ENCODE measurements around the gene ZFP1. TPM values are rescaled to one million over a fixed set of nuclear protein-coding genes. Genes with fewer than 3 reads are reported as not detected.

Gene ZFP1
- total and polyA plus RNA-seq, 2 donors (not counting 1 experiment from before 2014, with no cell fraction given) = 9.8 to 14.4 TPM

DNA sequence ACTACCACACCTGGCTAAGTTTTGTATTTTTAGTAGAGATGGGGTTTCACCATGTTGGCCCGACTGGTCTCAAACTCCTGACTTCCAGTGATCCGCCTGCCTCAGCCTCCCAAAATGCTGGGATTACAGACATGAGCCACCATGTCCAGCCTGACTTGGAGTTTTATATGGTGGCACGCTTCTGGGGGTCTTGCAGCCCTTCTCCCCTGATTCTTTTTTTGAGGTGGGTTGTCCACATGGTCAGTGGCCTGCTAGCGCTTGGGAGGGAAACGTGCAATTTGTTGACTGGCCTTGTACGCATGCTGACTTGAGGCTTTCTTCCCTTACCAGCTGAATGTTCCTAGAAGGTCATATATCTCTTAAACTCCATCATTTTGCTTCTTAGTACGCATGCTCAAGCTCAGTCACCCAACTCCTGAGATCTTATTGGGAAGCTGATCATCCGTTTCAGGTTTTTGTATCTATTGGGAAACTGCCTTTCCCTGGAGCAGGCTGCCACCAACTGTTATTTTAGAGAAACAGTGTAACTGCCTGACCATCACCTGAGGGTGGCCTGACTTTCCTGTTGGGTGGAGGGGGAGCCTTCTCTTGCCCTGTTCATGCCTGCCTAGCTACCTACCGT lies 18.1 kb upstream of the ZFP1 start:
- no peak overlapping the region for H3K9ac ChIP-seq (ENCODE audit: insufficient read depth, low read length)
- H3K27ac ChIP-seq (ENCODE audit: insufficient read depth, low read length) = no peak overlapping the region
- no peak overlapping the region for H3K4me2 ChIP-seq (ENCODE audit: extremely low read depth, insufficient read depth, low read length)
- no peaks in the 10 kb centered on the region for H4K20me1 ChIP-seq (ENCODE audit: control insufficient read depth, extremely low read depth, insufficient read depth, low read length)
- H3K36me3 ChIP-seq (ENCODE audit: control insufficient read depth, insufficient read depth, low read length) = no peaks in the 10 kb centered on the region
- H2AFZ ChIP-seq (ENCODE audit: low read length) = no peak overlapping the region
- no peaks in the 10 kb centered on the region for H3K4me1 ChIP-seq (ENCODE audit: control insufficient read depth, extremely low read depth, insufficient read depth, low read length)
- no peak for DNase-seq (ENCODE audit: low read depth in 2 of 2)
- H3K4me3 ChIP-seq (replicated peaks in 1 of 4; ENCODE audit: control extremely low read depth in 1 of 4, insufficient read depth in 1 of 4, low read depth in 3 of 4, low read length in 4 of 4) = no peak overlapping the region
- H3K79me2 ChIP-seq (ENCODE audit: control insufficient read depth, insufficient read depth, low read length) = no peaks in the 10 kb centered on the region
- TF ChIP-seq, protein P1, sequence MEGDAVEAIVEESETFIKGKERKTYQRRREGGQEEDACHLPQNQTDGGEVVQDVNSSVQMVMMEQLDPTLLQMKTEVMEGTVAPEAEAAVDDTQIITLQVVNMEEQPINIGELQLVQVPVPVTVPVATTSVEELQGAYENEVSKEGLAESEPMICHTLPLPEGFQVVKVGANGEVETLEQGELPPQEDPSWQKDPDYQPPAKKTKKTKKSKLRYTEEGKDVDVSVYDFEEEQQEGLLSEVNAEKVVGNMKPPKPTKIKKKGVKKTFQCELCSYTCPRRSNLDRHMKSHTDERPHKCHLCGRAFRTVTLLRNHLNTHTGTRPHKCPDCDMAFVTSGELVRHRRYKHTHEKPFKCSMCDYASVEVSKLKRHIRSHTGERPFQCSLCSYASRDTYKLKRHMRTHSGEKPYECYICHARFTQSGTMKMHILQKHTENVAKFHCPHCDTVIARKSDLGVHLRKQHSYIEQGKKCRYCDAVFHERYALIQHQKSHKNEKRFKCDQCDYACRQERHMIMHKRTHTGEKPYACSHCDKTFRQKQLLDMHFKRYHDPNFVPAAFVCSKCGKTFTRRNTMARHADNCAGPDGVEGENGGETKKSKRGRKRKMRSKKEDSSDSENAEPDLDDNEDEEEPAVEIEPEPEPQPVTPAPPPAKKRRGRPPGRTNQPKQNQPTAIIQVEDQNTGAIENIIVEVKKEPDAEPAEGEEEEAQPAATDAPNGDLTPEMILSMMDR (conservative IDR thresholded peaks at IDR 0.05 in 1 of 2, IDR thresholded peaks at IDR 0.05 in 1 of 2; ENCODE audit: low read depth in 1 of 2, low read length in 2 of 2) = no peak
- no peak for TF ChIP-seq EZH2 (IDR thresholded peaks at IDR 0.05; ENCODE audit: low read length, missing control alignments)
- H3K27me3 ChIP-seq (ENCODE audit: control insufficient read depth, insufficient read depth, low read length) = no peaks in the 10 kb centered on the region
- no peaks in the 10 kb centered on the region for H3K9me3 ChIP-seq (ENCODE audit: control insufficient read depth, insufficient read depth, low read depth, low read length)

- no peaks in the 10 kb centered on the region for H3K27me3 ChIP-seq (ENCODE audit: control insufficient read depth, insufficient read depth, low read length)
Measured at GRCh38 chr16:75131081-75131480, 17.2 kb upstream of the ZFP1 start.

GRCh38 chr16:75138233-75138632 lies 10.1 kb upstream of the ZFP1 start:
- H3K4me1 ChIP-seq (ENCODE audit: control insufficient read depth, extremely low read depth, insufficient read depth, low read length) = no peaks in the 10 kb centered on the region
- TF ChIP-seq, protein P1 (conservative IDR thresholded peaks at IDR 0.05 in 1 of 2, IDR thresholded peaks at IDR 0.05 in 1 of 2; ENCODE audit: low read depth in 1 of 2, low read length in 2 of 2) = no peak
- TF ChIP-seq EZH2 (IDR thresholded peaks at IDR 0.05; ENCODE audit: low read length, missing control alignments) = no peak
- no peak overlapping the region for H3K4me3 ChIP-seq (replicated peaks in 1 of 4; ENCODE audit: control extremely low read depth in 1 of 4, insufficient read depth in 1 of 4, low read depth in 3 of 4, low read length in 4 of 4)
- no peaks in the 10 kb centered on the region for H4K20me1 ChIP-seq (ENCODE audit: control insufficient read depth, extremely low read depth, insufficient read depth, low read length)
- no peaks in the 10 kb centered on the region for H3K9me3 ChIP-seq (ENCODE audit: control insufficient read depth, insufficient read depth, low read depth, low read length)
- H3K27me3 ChIP-seq (ENCODE audit: control insufficient read depth, insufficient read depth, low read length) = no peaks in the 10 kb centered on the region
- no peak overlapping the region for H3K9ac ChIP-seq (ENCODE audit: insufficient read depth, low read length)
- no peaks in the 10 kb centered on the region for H3K36me3 ChIP-seq (ENCODE audit: control insufficient read depth, insufficient read depth, low read length)
- H3K4me2 ChIP-seq (ENCODE audit: extremely low read depth, insufficient read depth, low read length) = no peak overlapping the region
- H3K27ac ChIP-seq (ENCODE audit: insufficient read depth, low read length) = no peak overlapping the region
- no peak for DNase-seq (ENCODE audit: low read depth in 2 of 2)
- no peak overlapping the region for H2AFZ ChIP-seq (ENCODE audit: low read length)
- H3K79me2 ChIP-seq (ENCODE audit: control insufficient read depth, insufficient read depth, low read length) = no peaks in the 10 kb centered on the region

More at GRCh38 chr16:75131081-75131480, 17.2 kb upstream of the ZFP1 start:
- Histone ChIP-seq H3K36me3 (ENCODE audit: control insufficient read depth, insufficient read depth, low read length) (no peaks in the 10 kb centered on the region), H3K4me1 (ENCODE audit: control insufficient read depth, extremely low read depth, insufficient read depth, low read length) (no peaks in the 10 kb centered on the region), H2AFZ (ENCODE audit: low read length) (no peak overlapping the region), H3K4me2 (ENCODE audit: extremely low read depth, insufficient read depth, low read length) (no peak overlapping the region), H3K9me3 (ENCODE audit: control insufficient read depth, insufficient read depth, low read depth, low read length) (no peaks in the 10 kb centered on the region), H3K27ac (ENCODE audit: insufficient read depth, low read length) (no peak overlapping the region), H3K79me2 (ENCODE audit: control insufficient read depth, insufficient read depth, low read length) (no peaks in the 10 kb centered on the region), H3K9ac (ENCODE audit: insufficient read depth, low read length) (no peak overlapping the region), H3K4me3 (replicated peaks in 1 of 4; ENCODE audit: control extremely low read depth in 1 of 4, insufficient read depth in 1 of 4, low read depth in 3 of 4, low read length in 4 of 4) (no peak overlapping the region), H4K20me1 (ENCODE audit: control insufficient read depth, extremely low read depth, insufficient read depth, low read length) (no peaks in the 10 kb centered on the region)
- TF ChIP-seq, protein P1 (conservative IDR thresholded peaks at IDR 0.05 in 1 of 2, IDR thresholded peaks at IDR 0.05 in 1 of 2; ENCODE audit: low read depth in 1 of 2, low read length in 2 of 2) = no peak
- no peak for TF ChIP-seq EZH2 (IDR thresholded peaks at IDR 0.05; ENCODE audit: low read length, missing control alignments)
- no peak for DNase-seq (ENCODE audit: low read depth in 2 of 2)

Data from fibroblast of lung (primary cell).